ENCODE measurements around the gene UNC5B. TPM values are rescaled to one million over a fixed set of nuclear protein-coding genes. Genes with fewer than 3 reads are reported as not detected.

UNC5B gene
- polyA plus RNA-seq, 3 donors from 2014 or later = 0.06 to 0.34 TPM; not detected in 1

GRCh38 chr10:71347587-71348395 is 135.4 kb downstream of the UNC5B start:
- Mint-ChIP-seq H3K27me3 (ENCODE audit: low read depth in 3 of 3) (no peaks in the 10 kb centered on the region), H3K4me3 (no peak overlapping the region), H3K9me3 (no peaks in the 10 kb centered on the region), H3K4me1 (no peaks in the 10 kb centered on the region), H3K27ac (peak overlapping the region in 1 of 6 donors; percentile 48), H3K36me3 (peaks cover 0 to 9% (median 5%) of the 10 kb centered on the region in 3 donors)
- no peak for DNase-seq

GRCh38 chr10:71348850-71349249 is 136.5 kb downstream of the UNC5B start:
- Mint-ChIP-seq H3K4me3 (no peak overlapping the region), H3K9me3 (no peaks in the 10 kb centered on the region), H3K36me3 (peaks cover 3 to 12% (median 5%) of the 10 kb centered on the region in 3 donors), H3K27me3 (ENCODE audit: low read depth in 3 of 3) (no peaks in the 10 kb centered on the region), H3K27ac (no peak overlapping the region), H3K4me1 (no peaks in the 10 kb centered on the region)
- no peak for DNase-seq

GRCh38 chr10:71349406-71349805 is 137.0 kb downstream of the UNC5B start:
- H3K4me1 Mint-ChIP-seq = no peaks in the 10 kb centered on the region
- H3K9me3 Mint-ChIP-seq = no peaks in the 10 kb centered on the region
- no peak for DNase-seq
- H3K27ac Mint-ChIP-seq = no peak overlapping the region
- peaks cover 3 to 14% (median 5%) of the 10 kb centered on the region in 3 donors for H3K36me3 Mint-ChIP-seq
- no peaks in the 10 kb centered on the region for H3K27me3 Mint-ChIP-seq (ENCODE audit: low read depth in 3 of 3)
- no peak overlapping the region for H3K4me3 Mint-ChIP-seq

- H3K4me3 Mint-ChIP-seq = no peak overlapping the region
- no peak for DNase-seq
- H3K36me3 Mint-ChIP-seq = peaks cover 0 to 15% (median 3%) of the 10 kb centered on the region in 3 donors
- no peak overlapping the region for H3K27ac Mint-ChIP-seq
- no peaks in the 10 kb centered on the region for H3K9me3 Mint-ChIP-seq
- no peaks in the 10 kb centered on the region for H3K27me3 Mint-ChIP-seq (ENCODE audit: low read depth in 3 of 3)
- H3K4me1 Mint-ChIP-seq = no peaks in the 10 kb centered on the region
Measured at GRCh38 chr10:71351087-71351486, 138.7 kb downstream of the UNC5B start.

GRCh38 chr10:71351628-71352319 is 139.4 kb downstream of the UNC5B start:
- DNase-seq = no peak
- Mint-ChIP-seq H3K4me1 (no peaks in the 10 kb centered on the region), H3K27me3 (ENCODE audit: low read depth in 3 of 3) (no peaks in the 10 kb centered on the region), H3K4me3 (no peak overlapping the region), H3K27ac (no peak overlapping the region), H3K36me3 (peaks cover 0 to 18% (median 3%) of the 10 kb centered on the region in 3 donors), H3K9me3 (no peaks in the 10 kb centered on the region)

Other genes starting within 250 kb of the UNC5B start
- 10 to 100 TPM in 2 of 3 donors, 1 to 10 TPM in 1; 7.9 to 12.8 (median 11.7) TPM for gene SLC29A3, start 106.7 kb downstream of the UNC5B start, polyA plus RNA-seq
- under 1 TPM in 2 of 3 donors, not detected in 1; 0.47 to 0.59 TPM for gene CDH23, start 184.3 kb downstream of the UNC5B start, polyA plus RNA-seq